ENCODE data around the gene EBF3. TPM values are rescaled to one million over a fixed set of nuclear protein-coding genes. Genes with fewer than 3 reads are reported as not detected.

The EBF3 gene
- total RNA-seq, 1 donor from 2014 or later: 0.15 TPM

- Mint-ChIP-seq H3K4me1 (peaks cover 30% of the 10 kb centered on the region), H3K27ac (no peak overlapping the region), H3K4me3 (no peak overlapping the region), H3K36me3 (no peaks in the 10 kb centered on the region), H3K9me3 (no peaks in the 10 kb centered on the region), H3K27me3 (ENCODE audit: insufficient read depth, low read depth) (peaks cover 63% of the 10 kb centered on the region)
- Histone ChIP-seq H3K4me3 (peak overlapping the region; percentile 4), H3K9me3 (ENCODE audit: low read depth) (no peaks in the 10 kb centered on the region), H4K20me1 (ENCODE audit: low read depth) (peaks cover 84% of the 10 kb centered on the region), H2AFZ (replicated peaks) (no peak overlapping the region), H3K4me1 (peaks cover 41% of the 10 kb centered on the region), H3K9ac (no peak overlapping the region), H3K79me2 (ENCODE audit: low read depth) (no peaks in the 10 kb centered on the region), H3K27ac (no peak overlapping the region), H3K4me2 (peak overlapping the region; percentile 73), H3K36me3 (no peaks in the 10 kb centered on the region), H3F3A (ENCODE audit: low read depth) (peaks cover 53% of the 10 kb centered on the region), H3K27me3 (peaks cover 98% of the 10 kb centered on the region)
- no peak for DNase-seq (ENCODE audit: low spot score)
- TF ChIP-seq EZH2phosphoT487 (IDR thresholded peaks at IDR 0.05): peak; percentile 68
- TF ChIP-seq CTCF (IDR thresholded peaks at IDR 0.05): no peak
- no peak for TF ChIP-seq EZH2 (IDR thresholded peaks at IDR 0.05)
Observed at GRCh38 chr10:129967579-129968019, 3.5 kb upstream of the EBF3 start.

GRCh38 chr10:129966889-129967578, 3.0 kb upstream of the EBF3 start:
- TF ChIP-seq EZH2phosphoT487 (IDR thresholded peaks at IDR 0.05) (peak; percentile 60), EZH2 (IDR thresholded peaks at IDR 0.05) (peak; percentile 18), CTCF (IDR thresholded peaks at IDR 0.05) (no peak)
- peaks cover 33% of the 10 kb centered on the region for H3K4me1 Mint-ChIP-seq
- no peak overlapping the region for H3K9ac ChIP-seq
- H3K9me3 Mint-ChIP-seq: no peaks in the 10 kb centered on the region
- H3K36me3 ChIP-seq: no peaks in the 10 kb centered on the region
- no peak overlapping the region for H3K4me3 Mint-ChIP-seq
- peaks cover 98% of the 10 kb centered on the region for H3K27me3 ChIP-seq
- H3K9me3 ChIP-seq (ENCODE audit: low read depth): no peaks in the 10 kb centered on the region
- H3F3A ChIP-seq (ENCODE audit: low read depth): peaks cover 56% of the 10 kb centered on the region
- DNase-seq (ENCODE audit: low spot score): peak; percentile 76
- H4K20me1 ChIP-seq (ENCODE audit: low read depth): peaks cover 87% of the 10 kb centered on the region
- no peaks in the 10 kb centered on the region for H3K79me2 ChIP-seq (ENCODE audit: low read depth)
- H3K36me3 Mint-ChIP-seq: no peaks in the 10 kb centered on the region
- H3K4me3 ChIP-seq: peak overlapping the region; percentile 26
- H2AFZ ChIP-seq (replicated peaks): no peak overlapping the region
- no peak overlapping the region for H3K27ac ChIP-seq
- peak overlapping the region; percentile 73 for H3K4me2 ChIP-seq
- H3K27ac Mint-ChIP-seq: no peak overlapping the region
- H3K27me3 Mint-ChIP-seq (ENCODE audit: insufficient read depth, low read depth): peaks cover 65% of the 10 kb centered on the region
- peaks cover 43% of the 10 kb centered on the region for H3K4me1 ChIP-seq

- peaks cover 88% of the 10 kb centered on the region for H4K20me1 ChIP-seq (ENCODE audit: low read depth)
- Mint-ChIP-seq H3K27me3 (ENCODE audit: insufficient read depth, low read depth) (peaks cover 67% of the 10 kb centered on the region), H3K9me3 (no peaks in the 10 kb centered on the region), H3K27ac (no peak overlapping the region), H3K4me3 (peak overlapping the region; percentile 74), H3K4me1 (peaks cover 34% of the 10 kb centered on the region), H3K36me3 (no peaks in the 10 kb centered on the region)
- H3K9me3 ChIP-seq (ENCODE audit: low read depth): no peaks in the 10 kb centered on the region
- H3K36me3 ChIP-seq: no peaks in the 10 kb centered on the region
- peaks cover 98% of the 10 kb centered on the region for H3K27me3 ChIP-seq
- H3K4me1 ChIP-seq: peaks cover 43% of the 10 kb centered on the region
- H2AFZ ChIP-seq (replicated peaks): no peak overlapping the region
- H3K9ac ChIP-seq: no peak overlapping the region
- peaks cover 54% of the 10 kb centered on the region for H3F3A ChIP-seq (ENCODE audit: low read depth)
- no peaks in the 10 kb centered on the region for H3K79me2 ChIP-seq (ENCODE audit: low read depth)
- DNase-seq (ENCODE audit: low spot score): no peak
- TF ChIP-seq EZH2 (IDR thresholded peaks at IDR 0.05) (no peak), CTCF (IDR thresholded peaks at IDR 0.05) (no peak), EZH2phosphoT487 (IDR thresholded peaks at IDR 0.05) (no peak)
- H3K27ac ChIP-seq: no peak overlapping the region
- peak overlapping the region; percentile 26 for H3K4me3 ChIP-seq
- H3K4me2 ChIP-seq: peak overlapping the region; percentile 73
Observed at GRCh38 chr10:129966370-129966888, 2.4 kb upstream of the EBF3 start.
